HUES6 (cell line): Measurements from ENCODE around the gene PPP2R2B.
"Not testable (repeated sequence)": the region's sequence is repeated elsewhere in the genome, so short reads cannot be mapped to it uniquely, and the experiment has no call there.

Experiments
- H3K27ac ChIP-seq: 2 replicates; pipeline ENCODE4 v1.7.0; 2013; ENCODE audit warnings: low read depth, mild to moderate bottlenecking, low read length, inconsistent platforms
- H3K27me3 ChIP-seq: 2 replicates; pipeline ENCODE4 v1.6.1; 2013; ENCODE audit warnings: low read length; ENCODE audit not compliant: control insufficient read depth, insufficient read depth
- H3K36me3 ChIP-seq: 2 replicates; pipeline ENCODE4 v1.6.1; 2013; ENCODE audit warnings: low read length; ENCODE audit not compliant: control insufficient read depth, insufficient read depth
- H3K4me1 ChIP-seq: 2 replicates; pipeline ENCODE4 v1.6.1; 2013; ENCODE audit warnings: low read length; ENCODE audit not compliant: control insufficient read depth, insufficient read depth
- H3K4me3 ChIP-seq: 2 replicates; pipeline ENCODE4 v1.5.1; 2013; ENCODE audit warnings: low read depth, low read length
- H3K9ac ChIP-seq: one replicate; pipeline ENCODE4 v1.6.1; 2013; ENCODE audit warnings: mild to moderate bottlenecking, low read length
- H3K9me3 ChIP-seq: 2 replicates; pipeline ENCODE4 v1.6.1; 2013; ENCODE audit warnings: low read depth, low read length; ENCODE audit not compliant: control insufficient read depth, insufficient read depth

The PPP2R2B gene

GRCh38 chr5:146734936-146735577, 143.5 kb downstream of the PPP2R2B start:
- peaks cover 13% of the 10 kb centered on the region for H3K9me3 ChIP-seq
- peaks cover 5% of the 10 kb centered on the region; the same call in 1 of the 2 replicates for H3K36me3 ChIP-seq
- no peaks in the 10 kb centered on the region for H3K27me3 ChIP-seq
- H3K4me1 ChIP-seq, result peaks cover 9% of the 10 kb centered on the region; the same call in 1 of the 2 replicates
- H3K4me3 ChIP-seq, result no peak overlapping the region
- H3K9ac ChIP-seq, result no peak overlapping the region
- H3K27ac ChIP-seq, result no peak overlapping the region

GRCh38 chr5:146732962-146733361, 145.6 kb downstream of the PPP2R2B start:
- Histone ChIP-seq H3K4me3 (no peak overlapping the region), H3K4me1 (peaks cover 9% of the 10 kb centered on the region; the same call in 1 of the 2 replicates), H3K9me3 (peaks cover 32% of the 10 kb centered on the region), H3K27ac (no peak overlapping the region), H3K27me3 (no peaks in the 10 kb centered on the region), H3K9ac (no peak overlapping the region), H3K36me3 (peaks cover 5% of the 10 kb centered on the region; the same call in 1 of the 2 replicates)

GRCh38 chr5:146731909-146732659, 146.5 kb downstream of the PPP2R2B start:
- Histone ChIP-seq H3K27me3 (no peaks in the 10 kb centered on the region), H3K4me3 (no peak overlapping the region), H3K27ac (peak overlapping the region; percentile 70), H3K9ac (no peak overlapping the region), H3K36me3 (peaks cover 5% of the 10 kb centered on the region; the same call in 1 of the 2 replicates), H3K4me1 (peaks cover 9% of the 10 kb centered on the region; the same call in 1 of the 2 replicates), H3K9me3 (peaks cover 33% of the 10 kb centered on the region)

- peaks cover 33% of the 10 kb centered on the region for H3K9me3 ChIP-seq
- H3K27me3 ChIP-seq, H3K4me1 ChIP-seq, H3K9ac ChIP-seq, H3K4me3 ChIP-seq, H3K36me3 ChIP-seq, H3K27ac ChIP-seq: not testable (repeated sequence)
Observed at GRCh38 chr5:146728746-146729145, 149.8 kb downstream of the PPP2R2B start.

- Histone ChIP-seq H3K36me3 (peaks cover 5% of the 10 kb centered on the region; the same call in 1 of the 2 replicates), H3K27me3 (no peaks in the 10 kb centered on the region), H3K4me3 (no peak overlapping the region), H3K9ac (no peak overlapping the region), H3K9me3 (peaks cover 33% of the 10 kb centered on the region), H3K27ac (no peak overlapping the region), H3K4me1 (peaks cover under 1% of the 10 kb centered on the region; the same call in 1 of the 2 replicates)
Observed at GRCh38 chr5:146726891-146727290, 151.7 kb downstream of the PPP2R2B start.

- no peak overlapping the region for H3K27ac ChIP-seq
- H3K36me3 ChIP-seq, result peaks cover 4% of the 10 kb centered on the region; the same call in 1 of the 2 replicates
- no peak overlapping the region for H3K9ac ChIP-seq
- no peaks in the 10 kb centered on the region for H3K27me3 ChIP-seq
- H3K4me3 ChIP-seq, result no peak overlapping the region
- H3K9me3 ChIP-seq, result peaks cover 29% of the 10 kb centered on the region
- H3K4me1 ChIP-seq, result no peaks in the 10 kb centered on the region; the same call in 1 of the 2 replicates
Observed at GRCh38 chr5:146726020-146726419, 152.5 kb downstream of the PPP2R2B start.

- no peaks in the 10 kb centered on the region; the same call in 1 of the 2 replicates for H3K4me1 ChIP-seq
- no peak overlapping the region for H3K27ac ChIP-seq
- H3K4me3 ChIP-seq, result no peak overlapping the region
- H3K9ac ChIP-seq, result no peak overlapping the region
- H3K36me3 ChIP-seq, result no peaks in the 10 kb centered on the region
- no peaks in the 10 kb centered on the region for H3K27me3 ChIP-seq
- peaks cover 19% of the 10 kb centered on the region for H3K9me3 ChIP-seq
Observed at GRCh38 chr5:146725025-146725424, 153.5 kb downstream of the PPP2R2B start.

- Histone ChIP-seq H3K27me3 (no peaks in the 10 kb centered on the region), H3K4me3 (no peak overlapping the region), H3K27ac (no peak overlapping the region), H3K36me3 (no peaks in the 10 kb centered on the region), H3K9ac (no peak overlapping the region), H3K9me3 (no peaks in the 10 kb centered on the region), H3K4me1 (no peaks in the 10 kb centered on the region; the same call in 1 of the 2 replicates)
Observed at GRCh38 chr5:146722361-146722779, 156.2 kb downstream of the PPP2R2B start.

GRCh38 chr5:146721073-146721815, 157.3 kb downstream of the PPP2R2B start:
- Histone ChIP-seq H3K4me1 (no peaks in the 10 kb centered on the region), H3K9me3 (no peaks in the 10 kb centered on the region), H3K27ac (no peak overlapping the region), H3K36me3 (no peaks in the 10 kb centered on the region), H3K27me3 (no peaks in the 10 kb centered on the region), H3K4me3 (no peak overlapping the region), H3K9ac (no peak overlapping the region)

GRCh38 chr5:146720107-146720506, 158.4 kb downstream of the PPP2R2B start:
- Histone ChIP-seq H3K36me3 (no peaks in the 10 kb centered on the region), H3K9me3 (no peaks in the 10 kb centered on the region), H3K27ac (no peak overlapping the region), H3K27me3 (no peaks in the 10 kb centered on the region), H3K4me1 (no peaks in the 10 kb centered on the region), H3K9ac (no peak overlapping the region), H3K4me3 (no peak overlapping the region)
